NCI-H2171 (cell line): ENCODE results near the gene RNF40.
"Not testable (repeated sequence)": the region's sequence is repeated elsewhere in the genome, so short reads cannot be mapped to it uniquely, and the experiment has no call there.

Source experiments
- DNase-seq: peaks from one replicate; lab custom pipeline; 2025; lab: John Stamatoyannopoulos, UW

Gene RNF40

DNA sequence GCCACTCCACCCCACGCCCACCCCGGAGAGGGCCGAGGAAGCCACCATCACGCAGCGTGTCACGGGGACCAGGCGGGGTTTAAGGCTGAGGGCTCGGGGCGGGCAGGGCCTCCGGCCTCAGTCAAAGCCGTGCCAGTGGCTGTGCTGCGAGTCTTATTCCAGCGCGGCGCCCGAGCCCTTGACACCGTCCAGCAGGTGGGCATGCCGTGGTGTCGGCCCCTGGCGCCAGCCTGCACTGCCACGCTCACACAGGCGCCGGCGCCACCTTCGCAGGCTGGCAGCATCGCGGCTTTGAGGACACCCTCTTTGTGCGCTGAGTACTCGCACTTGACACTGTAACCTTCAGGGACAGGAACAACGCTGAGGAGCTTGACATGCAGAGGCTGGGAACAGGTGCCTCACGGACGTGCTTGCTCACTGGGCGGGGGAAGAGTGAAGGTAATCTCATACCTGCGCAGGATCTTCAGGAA lies 58.9 kb downstream of the RNF40 start:
- DNase-seq = no peak

- not testable (repeated sequence) for DNase-seq
These were observed 59.3 kb downstream of the RNF40 start for GRCh38 chr16:30821441-30821840.

- no peak for DNase-seq
These were observed 59.8 kb downstream of the RNF40 start for GRCh38 chr16:30821891-30822290.
